Measurements from ENCODE around the gene NOX5. TPM values are rescaled to one million over a fixed set of nuclear protein-coding genes. Genes with fewer than 3 reads are reported as not detected.

NOX5 gene
- total and polyA plus RNA-seq, 10 of the 15 experiments (the other 5 are each of a cell fraction or from before 2014, with no cell fraction given), result not detected

GRCh38 chr15:68966996-68967395 is 47.5 kb upstream of the NOX5 start (continued):
- TF ChIP-seq E2F8 (IDR thresholded peaks at IDR 0.05; ENCODE audit: low read depth, partially characterized antibody) (no peak), ZBTB11 (CRISPR knock-in tag; IDR thresholded peaks at IDR 0.05) (no peak), CBFB (IDR thresholded peaks at IDR 0.05; ENCODE audit: low read depth) (no peak), NRF1 (conservative IDR thresholded peaks at IDR 0.05; ENCODE audit: low read depth, low read length) (no peak), MEF2A (IDR thresholded peaks at IDR 0.05; ENCODE audit: insufficient read depth, low read depth, low read length) (no peak), GABPA (IDR thresholded peaks at IDR 0.05; ENCODE audit: low read depth) (no peak), RBBP5 (conservative IDR thresholded peaks at IDR 0.05) (no peak)

- RAD21 ChIA-PET (ENCODE audit: unreplicated experiment), result no interaction called here
- H3K36me3 ChIP-seq (ENCODE audit: control insufficient read depth in 2 of 2, insufficient read depth in 2 of 2, low read length in 1 of 2), result no peaks in the 10 kb centered on the region
- H2AFZ ChIP-seq (ENCODE audit: control insufficient read depth, low read depth, low read length), result no peak overlapping the region
- DNase-seq (ENCODE audit: low read depth, low spot score), result no peak
- H3K9ac ChIP-seq (ENCODE audit: control insufficient read depth, insufficient read depth, low read length), result no peak overlapping the region
- H3K4me1 ChIP-seq (ENCODE audit: control insufficient read depth, insufficient read depth, low read length), result no peaks in the 10 kb centered on the region
- no TSS peak for BruUV-seq (replicated peaks)
- SMC1A ChIA-PET (ENCODE audit: uncharacterized antibody, unreplicated experiment), result no interaction called here
- H3K79me2 ChIP-seq (ENCODE audit: control insufficient read depth, insufficient read depth, low read length), result no peaks in the 10 kb centered on the region
- POLR2A ChIA-PET, result no interaction called here
- FAIRE-seq, result no peak
- no peak overlapping the region for H3K27ac ChIP-seq (ENCODE audit: control insufficient read depth, insufficient read depth)
- no peaks in the 10 kb centered on the region for H3K9me3 ChIP-seq (replicated peaks; ENCODE audit: control insufficient read depth, insufficient read depth, low read length)
- CTCF ChIA-PET, result no interaction called here
- H3K4me2 ChIP-seq (ENCODE audit: control insufficient read depth, insufficient read depth), result no peak overlapping the region
- H3K27me3 ChIP-seq (replicated peaks in 1 of 2; ENCODE audit: control insufficient read depth in 2 of 2, insufficient read depth in 2 of 2, low read length in 1 of 2), result no peaks in the 10 kb centered on the region
- H3K4me3 ChIP-seq, result no peak overlapping the region
- in situ Hi-C loops (cut with MboI), result no loop called here
- intact Hi-C loops (cut with micrococcal nuclease; ENCODE audit: unreplicated experiment), result no loop called here
- ATAC-seq, result no peak
- H4K20me1 ChIP-seq (ENCODE audit: control insufficient read depth, insufficient read depth), result no peaks in the 10 kb centered on the region
- TF ChIP-seq SMC3 (IDR thresholded peaks at IDR 0.05; ENCODE audit: borderline replicate concordance, low read length) (no peak), MXI1 (IDR thresholded peaks at IDR 0.05; ENCODE audit: low read depth, low read length) (no peak), HDGF (IDR thresholded peaks at IDR 0.05) (no peak), FOS (IDR thresholded peaks at IDR 0.05; ENCODE audit: borderline replicate concordance, extremely low read depth, insufficient read length) (no peak), CUX1 (IDR thresholded peaks at IDR 0.05; ENCODE audit: insufficient replicate concordance, low read depth, low read length) (no peak), CEBPB (IDR thresholded peaks at IDR 0.05; ENCODE audit: borderline replicate concordance in 1 of 2, low read depth in 2 of 2, low read length in 2 of 2) (no peak)
These were observed 46.5 kb upstream of the NOX5 start for GRCh38 chr15:68967948-68968347.
